Globus pallidus (tissue), 1 donor: ENCODE data around the gene SEC61A1.

Source experiments
- DNase-seq: peaks from one replicate; pipeline ENCODE4 v3.0.0-alpha.2; 2015; ENCODE audit warnings: low spot score

SEC61A1 gene

GRCh38 chr3:128113817-128114794, 61.9 kb downstream of the SEC61A1 start:
- no peak for DNase-seq
